ENCODE results near the gene PLEKHG1. TPM values are rescaled to one million over a fixed set of nuclear protein-coding genes. Genes with fewer than 3 reads are reported as not detected.

Gene PLEKHG1
- total RNA-seq, 1 donor, result 0.36 TPM

GRCh38 chr6:150598858-150599198, 857 bp upstream of the PLEKHG1 start:
- peaks cover 57% of the 10 kb centered on the region for H3K27me3 ChIP-seq (ENCODE audit: insufficient read depth, low read length)
- H4K20me1 ChIP-seq (ENCODE audit: insufficient read depth, low read length), result no peaks in the 10 kb centered on the region
- H3K36me3 ChIP-seq (ENCODE audit: insufficient read depth, low read length), result no peaks in the 10 kb centered on the region
- H3K79me2 ChIP-seq (ENCODE audit: insufficient read depth, low read length), result no peaks in the 10 kb centered on the region
- H2AFZ ChIP-seq (ENCODE audit: low read length), result no peak overlapping the region
- peaks cover 6% of the 10 kb centered on the region for H3K4me1 ChIP-seq (ENCODE audit: insufficient read depth, low read length)
- DNase-seq (ENCODE audit: insufficient read length, low spot score, missing footprints), result no peak
- TF ChIP-seq CTCF (IDR thresholded peaks at IDR 0.05; ENCODE audit: extremely low read depth, low read depth, low read length), result no peak
- H3K9me3 ChIP-seq (ENCODE audit: low read depth, low read length), result no peaks in the 10 kb centered on the region
- no peak overlapping the region for H3K27ac ChIP-seq (ENCODE audit: low read depth, low read length)
- H3K4me2 ChIP-seq (ENCODE audit: insufficient read depth, low read length), result no peak overlapping the region
- no peak overlapping the region for H3K4me3 ChIP-seq (ENCODE audit: insufficient read depth, low read length)

GRCh38 chr6:150600010-150600300, 270 bp downstream of the PLEKHG1 start:
- Histone ChIP-seq H3K36me3 (ENCODE audit: insufficient read depth, low read length) (no peaks in the 10 kb centered on the region), H3K9me3 (ENCODE audit: low read depth, low read length) (no peaks in the 10 kb centered on the region), H2AFZ (ENCODE audit: low read length) (no peak overlapping the region), H3K4me3 (ENCODE audit: insufficient read depth, low read length) (peak overlapping the region; percentile 63), H3K4me1 (ENCODE audit: insufficient read depth, low read length) (peaks cover 6% of the 10 kb centered on the region), H4K20me1 (ENCODE audit: insufficient read depth, low read length) (no peaks in the 10 kb centered on the region), H3K79me2 (ENCODE audit: insufficient read depth, low read length) (no peaks in the 10 kb centered on the region), H3K4me2 (ENCODE audit: insufficient read depth, low read length) (peak overlapping the region; percentile 74), H3K27me3 (ENCODE audit: insufficient read depth, low read length) (peaks cover 57% of the 10 kb centered on the region), H3K27ac (ENCODE audit: low read depth, low read length) (no peak overlapping the region)
- TF ChIP-seq CTCF (IDR thresholded peaks at IDR 0.05; ENCODE audit: extremely low read depth, low read depth, low read length), result no peak
- DNase-seq (ENCODE audit: insufficient read length, low spot score, missing footprints), result no peak

- peak; percentile 96 for DNase-seq (ENCODE audit: insufficient read length, low spot score, missing footprints)
- H3K9me3 ChIP-seq (ENCODE audit: low read depth, low read length), result no peaks in the 10 kb centered on the region
- peak overlapping the region; percentile 70 for H2AFZ ChIP-seq (ENCODE audit: low read length)
- no peaks in the 10 kb centered on the region for H3K36me3 ChIP-seq (ENCODE audit: insufficient read depth, low read length)
- peaks cover 6% of the 10 kb centered on the region for H3K4me1 ChIP-seq (ENCODE audit: insufficient read depth, low read length)
- peaks cover 57% of the 10 kb centered on the region for H3K27me3 ChIP-seq (ENCODE audit: insufficient read depth, low read length)
- peak overlapping the region; percentile 63 for H3K4me3 ChIP-seq (ENCODE audit: insufficient read depth, low read length)
- H3K4me2 ChIP-seq (ENCODE audit: insufficient read depth, low read length), result peak overlapping the region; percentile 74
- H3K79me2 ChIP-seq (ENCODE audit: insufficient read depth, low read length), result no peaks in the 10 kb centered on the region
- H4K20me1 ChIP-seq (ENCODE audit: insufficient read depth, low read length), result no peaks in the 10 kb centered on the region
- peak; percentile 29 for TF ChIP-seq CTCF (IDR thresholded peaks at IDR 0.05; ENCODE audit: extremely low read depth, low read depth, low read length)
- no peak overlapping the region for H3K27ac ChIP-seq (ENCODE audit: low read depth, low read length)
Observed at GRCh38 chr6:150600301-150601017, 774 bp downstream of the PLEKHG1 start.

GRCh38 chr6:150601439-150601838, 1.8 kb downstream of the PLEKHG1 start:
- no peak for DNase-seq (ENCODE audit: insufficient read length, low spot score, missing footprints)
- no peak overlapping the region for H3K27ac ChIP-seq (ENCODE audit: low read depth, low read length)
- no peaks in the 10 kb centered on the region for H3K36me3 ChIP-seq (ENCODE audit: insufficient read depth, low read length)
- no peaks in the 10 kb centered on the region for H3K9me3 ChIP-seq (ENCODE audit: low read depth, low read length)
- no peak overlapping the region for H2AFZ ChIP-seq (ENCODE audit: low read length)
- no peaks in the 10 kb centered on the region for H3K79me2 ChIP-seq (ENCODE audit: insufficient read depth, low read length)
- no peak for TF ChIP-seq CTCF (IDR thresholded peaks at IDR 0.05; ENCODE audit: extremely low read depth, low read depth, low read length)
- no peaks in the 10 kb centered on the region for H4K20me1 ChIP-seq (ENCODE audit: insufficient read depth, low read length)
- H3K27me3 ChIP-seq (ENCODE audit: insufficient read depth, low read length), result peaks cover 53% of the 10 kb centered on the region
- H3K4me1 ChIP-seq (ENCODE audit: insufficient read depth, low read length), result peaks cover 6% of the 10 kb centered on the region
- no peak overlapping the region for H3K4me3 ChIP-seq (ENCODE audit: insufficient read depth, low read length)
- no peak overlapping the region for H3K4me2 ChIP-seq (ENCODE audit: insufficient read depth, low read length)
